ENCODE results near the gene EIF4E1B.

EIF4E1B gene

GRCh38 chr5:176606875-176607274, 23.6 kb upstream of the EIF4E1B start:
- no peak for DNase-seq

DNA sequence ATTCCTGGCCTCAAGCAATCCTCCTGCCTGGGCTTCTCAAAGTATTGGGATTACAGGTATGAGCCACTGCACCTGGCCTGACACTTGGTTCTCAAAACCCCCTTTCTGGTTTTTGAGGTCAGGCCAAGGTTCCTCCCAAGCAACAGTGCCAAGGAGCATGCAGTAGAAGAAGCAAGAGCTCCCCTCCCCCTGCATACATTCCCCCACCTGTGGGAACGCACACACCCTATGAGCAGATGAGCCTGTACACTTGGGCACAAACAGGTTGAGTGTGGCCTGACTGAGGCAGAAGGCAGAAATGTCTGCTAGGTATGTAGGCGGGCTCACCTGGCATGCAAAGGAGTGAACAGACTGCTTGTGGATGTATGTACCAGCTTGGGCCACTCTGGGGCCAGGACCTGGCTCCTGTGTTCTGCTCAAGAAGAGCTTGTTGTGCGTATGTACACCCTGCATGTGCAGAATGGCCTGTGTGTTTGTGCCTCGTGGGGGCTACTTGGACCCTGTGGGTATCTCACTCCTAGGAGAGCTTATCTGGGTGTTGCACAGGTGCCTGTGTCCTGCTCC, 22.3 kb upstream of the EIF4E1B start:
- no peak for DNase-seq

DNA sequence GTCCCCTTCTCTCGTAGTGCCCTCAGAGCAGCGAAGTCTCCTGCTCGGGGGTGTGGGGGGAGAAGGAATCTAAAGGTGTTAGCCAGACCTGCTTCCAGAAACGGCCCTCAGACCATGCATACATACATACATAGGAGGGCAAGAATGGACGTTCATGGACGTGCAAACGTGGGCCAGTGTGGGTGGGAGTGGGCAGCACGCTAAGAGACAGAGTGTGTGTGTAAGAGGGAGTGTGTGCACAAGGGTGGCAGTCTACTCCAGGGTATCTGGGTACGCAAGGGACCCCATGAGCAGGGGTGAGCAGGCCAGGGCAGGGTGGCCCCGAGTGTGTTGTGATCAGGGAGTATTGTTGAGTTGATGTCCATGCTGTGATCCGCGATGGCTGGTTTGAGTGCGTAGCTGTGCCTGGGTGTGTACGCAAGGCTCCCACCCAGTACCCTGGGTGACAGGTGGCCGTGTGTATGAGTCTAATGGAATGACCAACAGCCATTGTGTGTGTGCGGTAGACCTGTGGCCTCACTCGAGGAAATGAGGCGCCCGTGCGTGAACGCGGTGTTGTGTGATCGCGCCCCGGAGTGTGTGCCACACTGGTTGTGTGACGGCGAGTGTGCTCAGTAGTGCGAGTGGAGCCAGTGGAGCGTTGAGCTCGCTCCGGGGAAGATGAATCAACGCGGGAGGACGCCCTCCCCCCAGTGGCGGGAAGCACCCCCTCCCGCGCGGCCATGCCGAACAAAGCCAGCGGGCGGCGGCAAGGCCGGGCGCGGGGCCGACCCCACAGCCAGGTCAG, 21.3 kb upstream of the EIF4E1B start:
- peak; percentile 69 for DNase-seq

DNA sequence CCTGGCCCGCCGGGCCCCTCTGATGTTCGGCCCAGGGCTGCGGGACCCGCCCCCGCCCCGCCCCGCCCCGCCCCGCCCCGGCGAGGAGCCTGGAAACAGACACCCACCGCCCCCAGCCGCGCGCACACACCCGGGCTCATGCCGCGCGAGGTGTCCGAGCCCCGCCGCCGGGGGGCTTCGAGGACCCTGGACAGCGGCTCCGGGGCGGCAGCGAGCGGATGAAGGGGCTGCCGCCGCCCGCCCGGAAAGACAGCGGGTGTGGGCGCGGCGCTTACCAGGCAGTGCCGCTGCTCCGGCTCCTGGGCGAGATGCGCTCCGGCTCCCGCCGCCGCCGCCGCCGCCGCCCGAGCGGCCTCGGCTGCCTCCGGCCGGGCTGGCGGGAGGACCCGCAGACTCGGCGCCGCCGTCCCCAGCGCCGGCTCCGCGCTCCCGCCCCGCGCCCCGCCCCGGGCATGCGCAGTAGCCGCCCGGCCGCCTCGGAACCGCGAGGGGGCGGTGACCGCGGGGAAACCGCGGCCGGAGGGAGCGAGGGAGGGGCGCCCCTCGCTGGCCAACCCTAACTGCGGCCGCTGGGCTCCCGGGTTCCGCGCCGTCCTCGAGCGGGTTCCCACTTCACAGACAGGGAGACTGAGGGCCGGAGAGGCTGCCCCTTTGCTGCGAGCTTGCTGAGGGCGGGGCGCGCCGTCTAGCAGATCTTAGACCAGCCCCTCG, 20.6 kb upstream of the EIF4E1B start, which contains the start of gene GPRIN1:
Gene GPRIN1 (minus strand): TSS at position 433 of the 711 bp plus-strand sequence. CDS start 10,322 bp downstream, outside the sequence.
- peak; percentile 89 for DNase-seq

DNA sequence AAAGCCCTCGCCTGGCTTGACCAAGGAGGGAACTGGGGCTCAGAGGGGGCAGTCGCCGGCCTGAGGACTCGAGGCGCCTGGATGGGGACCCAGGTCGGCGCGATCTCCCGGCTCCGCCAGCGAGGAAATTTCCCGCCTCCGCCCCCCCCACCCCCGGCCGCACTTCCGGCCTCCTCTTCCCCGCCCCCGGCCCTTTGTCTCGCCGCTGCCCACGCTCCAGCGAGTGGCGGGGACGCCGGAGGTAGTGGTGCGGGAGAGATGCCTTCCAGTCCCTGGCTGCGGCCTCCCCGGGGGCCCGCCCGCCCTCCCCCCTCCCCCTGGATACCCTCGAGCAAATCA, 20.1 kb upstream of the EIF4E1B start:
- DNase-seq: peak; percentile 81

DNA sequence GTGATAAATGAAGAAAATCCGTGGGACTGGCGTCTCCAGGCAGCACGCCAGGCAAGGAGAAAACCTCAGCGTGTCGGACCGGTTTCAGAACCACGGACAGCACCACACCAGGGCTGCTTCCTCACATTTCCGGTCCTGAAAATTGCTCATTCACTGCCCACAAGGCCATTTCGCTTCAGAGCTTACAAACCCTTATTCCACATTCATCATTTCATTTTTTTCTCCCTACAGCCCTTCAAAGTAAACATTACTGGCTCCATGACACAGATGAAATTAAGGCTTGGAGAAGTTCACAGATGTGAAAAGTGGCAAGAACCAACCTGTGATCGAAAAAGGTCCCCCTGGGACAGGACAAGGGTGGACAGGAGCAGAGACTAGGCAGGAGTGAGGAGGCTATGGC, 19.0 kb upstream of the EIF4E1B start:
- DNase-seq: peak; percentile 36

DNA sequence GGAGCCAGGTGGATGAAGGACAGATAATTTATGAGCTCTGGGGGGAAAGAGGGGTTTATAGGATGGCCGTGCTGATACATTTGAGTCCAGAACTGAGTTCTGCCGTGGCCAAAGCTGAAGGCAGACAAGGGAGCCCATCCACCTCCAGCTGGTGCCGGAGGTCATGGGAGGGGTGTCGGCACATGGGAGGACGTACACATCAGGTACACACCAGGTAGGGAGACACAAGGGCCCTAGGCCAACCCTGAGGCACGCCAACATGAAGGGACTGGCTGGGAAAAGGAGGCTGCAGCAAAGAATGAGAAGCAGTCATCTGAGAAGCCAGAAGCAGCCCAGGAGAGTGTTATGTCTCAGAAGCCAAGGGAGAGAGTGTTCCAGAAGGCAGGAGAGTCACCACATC, 18.5 kb upstream of the EIF4E1B start:
- DNase-seq: no peak

GRCh38 chr5:176612855-176613254, 17.6 kb upstream of the EIF4E1B start:
- DNase-seq: no peak

DNA sequence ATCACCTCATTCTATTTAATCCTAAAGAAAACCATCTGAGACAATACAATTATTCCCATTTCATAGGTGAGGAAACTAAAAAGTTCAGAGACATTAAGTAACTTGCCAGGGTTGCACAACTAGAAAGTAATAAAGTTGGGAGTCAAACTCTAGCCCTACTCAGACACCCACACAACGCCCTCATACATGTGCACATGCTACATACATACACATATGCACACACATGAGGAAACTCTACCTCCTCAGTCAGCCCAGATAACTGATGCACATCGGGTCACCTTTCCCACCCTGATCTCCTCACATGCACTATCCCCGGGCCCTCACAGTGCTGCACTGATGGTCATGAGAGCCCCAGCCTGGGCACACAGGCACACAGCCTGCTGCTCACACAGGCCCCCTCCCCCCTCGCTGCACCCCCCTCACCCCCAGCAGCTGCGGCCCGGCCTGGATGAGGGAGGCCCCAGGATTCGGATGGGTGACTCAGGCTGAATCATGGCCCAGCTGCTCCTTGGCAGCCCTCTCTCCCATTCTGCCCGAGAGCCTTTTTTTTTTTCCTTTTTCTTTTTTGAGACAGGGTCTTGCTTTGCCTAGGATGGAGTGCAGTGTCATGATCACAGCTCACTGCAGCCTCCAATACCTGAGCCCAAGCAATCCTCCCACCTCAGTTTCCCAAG, 15.5 kb upstream of the EIF4E1B start:
- DNase-seq: peak; percentile 80

- DNase-seq: no peak
Observed at GRCh38 chr5:176616511-176616910, 14.0 kb upstream of the EIF4E1B start.

DNA sequence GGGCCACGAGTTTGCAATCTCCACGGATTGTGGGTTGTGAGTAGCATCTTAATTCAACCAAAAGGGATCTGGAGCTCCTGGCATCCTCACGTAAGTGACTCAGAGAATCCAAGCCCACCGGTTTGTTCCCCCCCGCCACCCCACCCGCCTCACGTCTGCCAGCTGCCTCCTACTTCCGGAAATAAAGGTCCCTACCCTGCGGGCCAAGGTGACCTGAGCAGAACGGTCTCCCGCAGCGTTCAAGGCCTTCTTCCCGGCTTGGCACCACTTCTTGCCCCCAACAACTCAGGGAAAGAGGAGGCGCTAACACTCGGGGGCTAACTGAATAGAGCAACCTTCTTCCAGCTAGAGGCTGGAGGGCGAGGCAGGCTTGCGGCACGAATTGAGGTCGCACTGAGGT, 11.7 kb upstream of the EIF4E1B start:
- no peak for DNase-seq

DNA sequence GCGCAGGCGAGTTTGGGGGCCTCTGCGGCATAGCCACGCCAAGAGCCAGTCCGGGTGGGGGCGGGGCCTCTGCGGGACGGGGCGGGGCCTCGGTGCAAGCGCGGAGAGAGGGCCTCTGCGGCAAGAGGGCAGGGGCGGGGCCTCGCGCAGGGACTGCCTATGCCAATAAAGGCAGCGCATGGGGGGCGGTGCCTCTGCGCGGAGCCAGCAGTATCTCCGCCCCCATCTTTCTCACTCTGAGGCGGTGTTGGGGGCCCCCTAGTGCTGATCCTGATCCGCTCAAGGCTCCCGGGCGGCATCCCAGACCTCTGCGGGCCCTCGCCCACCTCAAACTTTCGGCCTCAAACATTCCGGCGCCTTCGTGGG, 11.3 kb upstream of the EIF4E1B start:
- no peak for DNase-seq

DNA sequence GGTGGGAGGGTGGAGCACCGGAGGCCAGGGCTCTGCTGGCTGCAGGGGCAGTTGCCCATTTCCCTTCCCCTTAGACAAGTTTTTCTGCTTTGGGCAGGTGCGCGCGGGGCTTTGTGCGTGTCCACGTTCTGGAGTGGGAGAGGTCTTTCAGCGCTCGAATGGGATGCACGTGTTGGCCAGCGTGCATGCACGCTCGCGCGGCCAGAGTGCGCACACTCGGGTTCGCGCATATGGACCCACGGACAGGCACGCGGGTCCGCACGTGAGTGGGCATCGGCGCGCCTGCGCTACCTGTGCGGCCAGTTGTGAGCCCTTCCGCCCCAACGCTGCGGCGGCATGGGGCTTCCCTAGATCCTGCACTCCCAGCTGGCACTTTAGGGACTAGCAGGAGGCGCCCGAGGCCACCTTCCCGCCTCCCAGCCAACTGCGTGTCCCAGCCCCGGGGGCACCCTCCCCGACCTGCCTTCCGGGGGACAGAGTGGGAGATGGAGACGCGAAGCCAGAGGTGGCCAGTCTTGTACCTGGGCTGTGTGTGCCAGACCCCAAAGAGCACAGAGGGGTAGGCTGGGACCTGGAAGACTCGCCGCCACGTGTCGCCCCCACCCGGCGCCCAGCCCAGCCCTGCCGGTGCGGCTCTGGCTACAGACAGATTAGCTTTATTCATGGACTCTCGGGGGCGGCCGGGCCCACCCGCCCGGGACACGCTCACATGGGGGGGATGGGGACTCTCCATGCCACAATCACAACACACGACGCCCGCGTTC, 10.7 kb upstream of the EIF4E1B start:
- DNase-seq: peak; percentile 70

- peak; percentile 74 for DNase-seq
Observed at GRCh38 chr5:176620333-176620981, 10.0 kb upstream of the EIF4E1B start.

DNA sequence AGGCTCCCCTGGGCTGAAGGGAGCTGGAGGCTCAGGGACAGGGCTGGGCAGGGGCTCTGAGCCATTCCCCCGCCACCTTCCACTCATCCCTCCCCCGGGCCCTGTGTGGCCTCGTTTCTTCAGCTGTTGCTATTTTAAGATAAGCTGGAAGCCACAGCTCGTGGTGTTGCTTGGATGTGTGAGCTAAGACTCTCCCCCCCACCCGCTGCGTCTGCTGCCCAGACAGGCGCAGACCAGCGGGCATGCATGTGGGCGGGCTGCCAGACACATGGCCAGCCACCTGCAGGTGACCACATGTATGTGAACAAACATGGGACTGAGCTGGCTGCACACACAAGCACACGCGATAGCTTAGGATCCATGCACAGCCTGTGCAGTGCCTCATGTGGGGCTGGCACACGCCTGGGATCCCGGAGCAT, 8.8 kb upstream of the EIF4E1B start:
- DNase-seq: no peak

- no peak for DNase-seq
Observed at GRCh38 chr5:176624142-176624541, 6.3 kb upstream of the EIF4E1B start.

- no peak for DNase-seq
Observed at GRCh38 chr5:176624938-176625337, 5.5 kb upstream of the EIF4E1B start.

DNA sequence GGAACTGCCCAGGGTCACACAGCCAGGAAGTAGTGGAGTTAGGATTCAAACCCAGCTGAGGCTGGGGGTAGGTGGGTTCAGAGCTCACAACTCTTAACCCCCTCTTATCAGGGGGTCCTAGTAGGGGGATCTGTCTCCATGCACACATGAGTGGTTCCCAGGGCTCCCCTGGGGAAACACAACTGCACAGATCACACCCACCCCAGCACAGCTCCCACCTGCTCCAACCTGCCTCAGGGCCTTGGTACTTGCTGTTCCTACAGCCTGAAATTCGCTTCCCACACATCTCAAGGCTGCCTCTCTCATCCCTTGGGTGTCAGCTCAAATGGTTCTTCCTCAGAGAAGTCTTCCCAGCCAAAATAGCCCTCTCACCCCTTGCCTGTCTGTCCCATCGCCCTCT, 5.0 kb upstream of the EIF4E1B start:
- no peak for DNase-seq

- DNase-seq: no peak
Observed at GRCh38 chr5:176625966-176626875, 4.3 kb upstream of the EIF4E1B start.

- DNase-seq: no peak
Observed at GRCh38 chr5:176626876-176627236, 3.6 kb upstream of the EIF4E1B start.

GRCh38 chr5:176627582-176627981, 2.9 kb upstream of the EIF4E1B start:
- DNase-seq: no peak
